Epithelial cell of esophagus (primary cell): ENCODE data around the gene ELMO1.

ENCODE experiments used
- DNase-seq: peaks from one replicate; pipeline ENCODE4 v3.0.0; 2010; ENCODE audit warnings: low read depth
- H3K4me3 ChIP-seq: 2 replicates; pipeline ENCODE4 v1.5.1; 2011; ENCODE audit warnings: mild to moderate bottlenecking, low read length, control low read depth
- TF ChIP-seq, protein P1 (sequence below): IDR thresholded peaks from 2 replicates; pipeline ENCODE4 v1.5.1; 2011; ENCODE audit warnings: low read depth, mild to moderate bottlenecking, low read length, control low read depth, inconsistent platforms; ENCODE audit not compliant: insufficient read depth; ENCODE audit errors: missing control alignments

The ELMO1 gene

DNA sequence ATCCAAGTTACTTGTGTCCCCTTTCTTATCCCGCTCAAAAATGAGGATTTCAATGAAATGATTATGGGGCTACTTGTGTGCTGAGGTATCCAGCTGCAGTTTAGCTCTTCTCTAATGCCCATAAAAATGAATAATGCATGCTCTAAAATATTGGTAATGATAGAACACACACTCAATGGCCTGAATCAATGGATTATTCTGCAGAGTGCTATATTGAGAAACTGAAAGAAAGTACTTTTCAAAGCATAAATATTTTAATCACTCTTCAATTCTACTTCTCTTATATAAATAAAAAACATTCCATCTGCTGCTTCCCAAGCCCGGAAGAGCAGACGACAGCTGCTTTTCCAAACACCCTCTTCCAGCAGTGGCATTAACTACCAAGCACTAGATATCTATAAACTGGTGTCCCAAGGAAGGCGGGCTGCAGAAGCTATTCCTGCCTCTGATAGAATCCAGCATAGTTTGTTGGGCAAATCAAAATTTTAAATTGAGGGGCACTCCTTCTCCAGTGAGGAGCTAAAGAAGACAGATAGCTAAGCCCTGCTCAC, 439.5 kb downstream of the ELMO1 start:
- TF ChIP-seq, protein P1, sequence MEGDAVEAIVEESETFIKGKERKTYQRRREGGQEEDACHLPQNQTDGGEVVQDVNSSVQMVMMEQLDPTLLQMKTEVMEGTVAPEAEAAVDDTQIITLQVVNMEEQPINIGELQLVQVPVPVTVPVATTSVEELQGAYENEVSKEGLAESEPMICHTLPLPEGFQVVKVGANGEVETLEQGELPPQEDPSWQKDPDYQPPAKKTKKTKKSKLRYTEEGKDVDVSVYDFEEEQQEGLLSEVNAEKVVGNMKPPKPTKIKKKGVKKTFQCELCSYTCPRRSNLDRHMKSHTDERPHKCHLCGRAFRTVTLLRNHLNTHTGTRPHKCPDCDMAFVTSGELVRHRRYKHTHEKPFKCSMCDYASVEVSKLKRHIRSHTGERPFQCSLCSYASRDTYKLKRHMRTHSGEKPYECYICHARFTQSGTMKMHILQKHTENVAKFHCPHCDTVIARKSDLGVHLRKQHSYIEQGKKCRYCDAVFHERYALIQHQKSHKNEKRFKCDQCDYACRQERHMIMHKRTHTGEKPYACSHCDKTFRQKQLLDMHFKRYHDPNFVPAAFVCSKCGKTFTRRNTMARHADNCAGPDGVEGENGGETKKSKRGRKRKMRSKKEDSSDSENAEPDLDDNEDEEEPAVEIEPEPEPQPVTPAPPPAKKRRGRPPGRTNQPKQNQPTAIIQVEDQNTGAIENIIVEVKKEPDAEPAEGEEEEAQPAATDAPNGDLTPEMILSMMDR: no peak
- no peak overlapping the region for H3K4me3 ChIP-seq
- DNase-seq: no peak

DNA sequence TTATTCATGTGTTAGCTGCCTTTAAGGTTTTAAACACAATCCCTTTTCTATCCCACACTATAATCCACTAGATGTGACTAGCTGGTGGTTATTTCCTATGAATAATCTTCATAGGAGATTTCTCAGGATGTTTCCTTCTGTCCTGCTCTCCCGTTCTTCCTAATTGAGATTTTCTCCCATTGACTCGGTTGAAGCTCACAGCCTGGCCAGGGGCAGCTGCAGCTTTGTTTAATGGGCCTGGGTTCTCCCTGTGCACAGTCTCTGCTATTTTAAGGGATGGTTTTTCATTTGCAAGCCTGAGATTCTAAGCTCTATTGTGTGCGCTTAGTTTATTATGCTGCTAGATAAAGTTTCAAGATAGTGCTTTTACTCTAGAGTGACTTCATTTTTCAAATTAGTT, 441.0 kb downstream of the ELMO1 start:
- no peak overlapping the region for H3K4me3 ChIP-seq
- DNase-seq: no peak
- TF ChIP-seq, protein P1: no peak

DNA sequence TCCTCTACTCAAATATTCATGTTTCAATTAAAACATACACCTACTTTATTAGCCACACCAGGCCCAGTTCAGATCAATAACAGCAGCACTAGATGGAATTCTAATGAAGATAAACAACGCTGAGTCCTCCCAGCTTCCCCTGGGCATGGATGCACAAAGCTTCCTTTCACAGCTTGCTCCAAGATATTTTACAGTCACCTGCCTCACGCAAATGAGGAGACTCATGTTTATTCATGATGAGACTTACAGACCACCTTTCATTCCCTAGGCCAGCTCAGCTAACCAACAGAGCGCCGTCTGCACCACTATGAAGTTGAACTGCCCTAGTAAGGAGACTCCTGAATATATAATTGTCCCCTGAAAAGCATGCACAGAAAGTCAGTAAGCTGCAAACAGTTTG, 441.4 kb downstream of the ELMO1 start:
- no peak for DNase-seq
- TF ChIP-seq, protein P1: no peak
- H3K4me3 ChIP-seq: no peak overlapping the region

DNA sequence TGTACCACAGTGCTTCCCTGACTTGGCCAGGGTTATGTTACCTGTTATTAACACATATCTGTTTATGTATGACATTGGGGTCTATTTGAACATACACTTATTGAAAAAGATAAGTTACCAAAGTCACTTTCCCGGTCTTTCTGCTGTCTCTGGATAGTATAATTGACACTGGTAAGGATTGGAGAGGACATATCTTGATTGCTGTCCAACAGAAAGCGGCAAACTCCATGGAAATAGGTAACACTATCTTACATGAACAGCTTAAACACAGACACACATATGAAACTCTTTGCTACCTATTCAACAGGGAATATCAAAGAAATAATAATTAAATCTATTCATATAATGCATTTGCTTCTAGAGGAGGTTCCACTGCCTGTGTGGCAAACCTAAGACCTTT, 441.9 kb downstream of the ELMO1 start:
- H3K4me3 ChIP-seq: no peak overlapping the region
- TF ChIP-seq, protein P1: no peak
- DNase-seq: no peak

DNA sequence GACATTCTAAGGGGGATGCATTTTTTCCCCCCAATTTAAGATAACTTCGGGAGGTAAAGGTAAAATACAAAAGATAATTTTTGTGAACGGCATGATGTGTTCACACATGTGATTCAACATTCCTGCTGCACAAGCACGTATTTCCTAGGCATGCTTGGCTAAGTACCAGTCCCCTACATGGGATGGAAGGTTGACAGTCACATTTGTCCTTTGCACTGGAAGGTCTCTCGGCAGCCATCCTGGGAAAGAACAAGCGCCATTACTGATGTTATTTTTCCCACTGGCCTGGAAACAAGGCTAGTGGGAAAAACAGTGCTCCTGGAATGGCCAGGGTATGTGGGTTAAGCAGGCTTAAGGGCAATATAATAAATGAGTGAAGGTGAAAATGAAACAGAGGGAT, 448.2 kb downstream of the ELMO1 start:
- no peak for DNase-seq
- no peak overlapping the region for H3K4me3 ChIP-seq
- TF ChIP-seq, protein P1: no peak

DNA sequence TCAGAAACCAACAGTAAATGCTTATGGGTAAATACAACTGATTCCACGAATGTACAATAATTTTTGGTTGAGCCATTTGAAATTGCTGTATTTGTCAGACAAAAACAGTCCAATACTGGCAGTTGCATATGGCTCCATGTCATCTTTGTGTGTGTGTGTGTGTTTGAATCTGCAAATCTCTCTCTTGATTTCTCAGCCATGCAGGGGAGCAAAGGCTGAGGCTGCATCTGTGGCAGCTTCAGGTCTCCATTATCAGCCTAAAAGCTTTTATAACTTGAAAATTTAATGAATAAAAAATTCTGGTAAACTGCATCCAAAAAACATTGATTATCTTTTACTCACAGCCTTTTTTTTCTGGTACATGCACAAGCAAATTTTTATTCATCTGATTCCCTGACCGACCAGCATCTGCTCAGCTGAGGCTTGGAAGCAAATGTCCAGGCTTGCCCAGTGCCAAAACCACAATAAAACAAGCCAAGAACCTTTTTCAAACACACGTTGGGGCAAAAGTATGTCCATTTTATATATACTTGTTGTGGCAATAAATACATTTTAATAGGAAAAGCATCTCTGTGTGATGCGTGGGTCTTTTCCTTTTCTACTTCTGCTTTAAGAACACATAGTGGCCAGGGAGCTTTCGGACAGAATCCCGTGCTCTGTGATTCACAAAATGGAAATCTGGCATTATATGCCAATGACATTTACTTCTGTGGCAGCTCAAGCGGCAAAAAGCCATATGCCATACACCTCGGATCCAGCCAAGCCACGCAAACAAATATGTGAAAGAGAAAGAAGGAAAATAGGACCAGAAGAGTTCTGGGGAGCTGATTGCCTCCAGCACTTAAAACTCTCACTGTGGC, 448.8 kb downstream of the ELMO1 start:
- TF ChIP-seq, protein P1: no peak
- DNase-seq: peak; percentile 8
- no peak overlapping the region for H3K4me3 ChIP-seq

DNA sequence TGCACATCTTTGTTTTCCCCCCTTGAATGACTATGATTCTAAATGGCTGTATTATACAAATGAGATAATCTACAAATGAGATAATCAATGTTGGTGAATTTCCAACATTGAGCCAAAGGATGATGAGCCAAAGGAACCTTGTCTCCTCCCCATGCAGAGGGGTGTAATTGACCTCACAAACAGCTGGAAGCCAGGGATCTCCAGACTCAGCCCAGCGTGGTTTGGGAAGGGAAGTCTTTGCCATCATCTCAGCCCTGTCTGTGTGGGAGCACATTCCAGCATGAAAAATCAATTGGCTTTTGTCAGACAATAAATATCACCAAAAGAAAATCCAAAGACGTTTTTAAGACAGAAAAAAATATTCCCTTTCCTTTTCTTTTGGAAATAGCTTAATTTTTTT, 452.9 kb downstream of the ELMO1 start:
- no peak overlapping the region for H3K4me3 ChIP-seq
- no peak for DNase-seq
- TF ChIP-seq, protein P1: no peak
